ENCODE results near the gene TJP1.

Gene TJP1

DNA sequence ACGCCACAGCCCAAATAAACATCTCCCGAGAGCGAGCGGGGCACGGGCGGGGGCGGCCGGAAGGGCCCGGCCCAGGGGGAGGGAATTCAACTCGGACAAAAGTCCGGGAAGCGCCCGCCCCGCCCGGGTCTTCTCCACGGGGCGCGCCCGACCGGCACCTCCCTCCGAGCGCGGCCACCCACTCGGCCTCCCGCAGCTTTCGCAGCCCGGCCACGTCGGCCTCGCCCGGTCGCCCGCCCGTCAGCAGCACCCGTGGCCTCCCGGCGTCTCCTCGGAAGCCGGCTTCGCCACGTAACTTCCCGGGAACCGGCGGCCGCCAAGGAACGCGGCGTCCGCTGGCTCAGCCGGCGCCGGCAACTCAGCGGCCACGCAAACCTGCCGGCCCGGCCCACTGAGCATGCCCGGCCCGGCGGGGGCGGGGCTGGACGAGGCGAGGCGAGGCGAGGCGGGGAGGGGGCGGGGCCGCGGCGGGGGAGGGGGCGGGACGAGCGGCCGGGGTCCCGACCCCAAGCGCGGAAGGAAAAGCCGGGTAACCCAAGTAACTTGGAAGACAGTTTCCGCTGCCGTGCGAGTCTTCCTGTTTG is at the start of gene TJP1:
TSS of gene TJP1 (minus strand) at position 369 of the 584 bp plus-strand sequence. CDS start 440 bp downstream, outside the sequence.
- peak; percentile 11 for DNase-seq

DNA sequence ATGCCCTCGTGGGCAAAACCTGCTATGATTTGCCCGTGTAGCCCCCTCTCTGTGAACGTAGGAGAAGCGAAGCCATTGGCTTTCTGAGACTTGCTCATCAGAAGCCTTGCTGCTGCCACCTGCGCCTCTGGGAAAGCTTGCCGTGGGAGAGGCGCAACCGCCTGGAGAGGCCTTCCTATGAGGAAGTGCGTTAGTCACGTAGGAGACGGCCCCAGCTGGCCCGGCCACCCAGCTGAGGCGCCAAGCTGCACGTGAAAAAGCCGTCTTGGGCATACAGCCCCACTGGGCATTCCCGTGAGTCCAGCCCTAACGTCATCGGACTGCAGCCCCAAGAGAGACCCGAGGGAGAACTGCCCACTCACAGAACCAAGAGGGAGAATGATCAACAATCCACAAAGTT is 49.1 kb upstream of the TJP1 start:
- DNase-seq, result no peak

- no peak for DNase-seq
Observed at GRCh38 chr15:29870495-29871151, 48.4 kb upstream of the TJP1 start.

- no peak for DNase-seq
Observed at GRCh38 chr15:29867241-29868000, 45.2 kb upstream of the TJP1 start.

GRCh38 chr15:29866337-29866736 is 44.1 kb upstream of the TJP1 start:
- no peak for DNase-seq

DNA sequence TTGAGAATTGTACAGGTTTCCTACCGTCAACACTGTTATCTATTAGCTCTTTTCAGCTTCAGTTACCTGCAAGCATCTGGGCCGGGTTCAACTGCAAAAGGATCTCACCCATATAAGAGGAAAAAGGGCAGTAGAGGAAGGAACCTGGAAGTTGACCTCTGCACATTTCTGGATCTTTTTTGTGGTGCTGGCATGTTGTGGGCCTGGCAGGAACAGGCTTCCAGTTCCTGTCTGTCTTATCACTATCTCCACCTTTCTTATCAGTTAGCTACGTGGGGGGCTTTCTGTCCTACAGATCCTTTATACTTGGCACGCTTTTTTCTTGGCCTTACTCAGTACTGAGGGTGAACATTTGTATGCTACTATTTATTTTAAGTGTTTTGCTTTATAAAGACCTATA is 42.2 kb upstream of the TJP1 start:
- no peak for DNase-seq

DNA sequence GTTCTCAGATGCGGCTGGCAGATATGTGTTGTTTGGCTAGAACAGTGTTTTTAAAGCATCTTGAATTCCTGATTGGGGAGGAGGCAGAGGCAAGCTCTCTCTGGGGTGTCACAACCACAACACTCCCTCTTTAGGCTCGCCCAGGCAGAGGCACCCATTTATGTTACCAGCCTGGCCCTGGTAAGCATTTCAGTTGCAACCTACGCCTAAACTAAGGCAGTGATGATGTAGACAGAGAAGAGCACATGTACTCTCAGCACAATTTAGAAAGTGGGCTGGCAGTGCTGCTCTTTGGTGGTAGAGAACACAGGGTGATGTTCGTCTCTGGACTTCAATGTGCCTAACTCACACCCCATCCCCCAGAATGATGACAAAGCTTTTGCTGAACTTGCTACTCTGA is 41.2 kb upstream of the TJP1 start:
- no peak for DNase-seq

DNA sequence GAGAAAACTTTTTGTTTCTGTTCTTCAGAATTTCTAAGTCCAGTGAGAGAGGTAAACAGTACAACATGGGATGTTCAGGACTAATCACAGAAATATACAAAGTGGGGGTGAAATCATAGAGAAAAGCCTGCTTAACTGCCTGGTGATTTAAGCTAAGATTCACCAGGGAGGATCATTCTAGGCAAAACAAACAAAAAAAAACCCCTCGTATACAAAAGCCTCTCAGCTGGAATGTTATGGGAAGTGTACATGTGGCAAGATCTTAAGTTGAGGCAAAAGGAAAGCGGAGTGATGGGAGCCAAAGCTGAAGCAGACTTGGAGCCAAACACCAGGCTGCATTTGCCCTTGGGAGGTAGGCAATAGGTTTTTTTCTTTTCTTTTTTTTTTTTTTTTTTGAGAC is 40.0 kb upstream of the TJP1 start:
- no peak for DNase-seq

GRCh38 chr15:29860872-29861271 is 38.6 kb upstream of the TJP1 start:
- DNase-seq, result no peak

DNA sequence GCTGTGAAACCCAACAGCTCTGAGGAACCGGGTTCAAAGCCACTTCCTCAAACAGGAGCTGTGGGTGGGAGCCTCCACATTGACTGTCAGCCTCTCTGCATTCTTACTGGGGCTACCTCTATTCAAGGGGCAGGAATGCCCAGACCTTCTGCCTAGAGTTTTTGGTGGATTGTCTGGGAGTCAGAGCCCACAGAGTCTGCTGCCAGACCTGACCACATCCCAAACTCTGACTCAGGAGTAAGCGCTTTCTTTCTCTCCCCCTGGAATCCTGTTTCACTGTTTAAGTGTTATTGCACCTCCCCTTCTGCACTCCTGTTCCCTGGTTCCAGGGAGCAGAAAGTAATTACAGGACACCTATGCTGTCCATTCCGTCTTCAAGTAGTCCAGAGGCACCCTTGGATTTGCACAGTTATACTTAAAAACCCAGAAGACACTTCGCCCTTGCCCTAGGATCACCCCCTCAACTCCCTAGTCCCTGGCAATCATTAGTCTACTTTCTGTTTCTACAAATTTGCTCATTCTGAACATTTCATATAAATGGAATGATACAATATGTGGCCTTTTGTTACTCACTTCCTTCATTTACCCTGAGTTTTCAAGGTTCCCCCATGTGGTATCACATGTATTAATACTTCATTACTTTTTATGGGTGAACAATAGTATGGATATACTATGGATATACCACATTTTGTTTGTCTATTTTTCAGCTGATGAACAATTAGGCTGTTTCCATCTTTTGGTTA is 37.9 kb upstream of the TJP1 start:
- DNase-seq, result no peak

- no peak for DNase-seq
Observed at GRCh38 chr15:29859293-29859692, 37.0 kb upstream of the TJP1 start.

DNA sequence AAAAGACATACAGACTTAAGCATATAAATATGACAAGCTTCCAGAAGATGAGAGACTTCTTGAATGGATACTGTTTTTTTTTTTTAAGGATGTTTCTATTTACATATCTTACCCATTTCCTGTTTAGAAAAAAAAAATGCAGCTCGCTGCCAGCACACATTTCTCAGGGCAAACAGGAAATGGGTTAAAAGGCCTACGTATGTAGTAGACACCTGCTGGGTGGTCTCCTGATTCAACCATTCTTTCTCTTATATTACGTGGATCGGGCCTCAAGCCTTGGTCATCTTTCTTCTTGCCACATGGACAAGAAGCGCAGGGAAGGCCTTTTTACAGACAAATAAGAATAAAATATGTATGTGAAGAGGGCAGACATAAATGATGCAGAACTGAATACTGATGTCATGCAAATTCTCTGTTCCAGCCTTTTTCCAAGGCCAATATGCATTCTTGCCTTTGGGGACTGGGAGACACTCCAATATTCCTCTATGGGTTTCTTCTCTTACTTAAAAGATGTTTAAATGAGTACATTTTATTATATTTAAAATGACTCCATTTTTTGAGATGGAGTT is 35.0 kb upstream of the TJP1 start:
- DNase-seq, result no peak

DNA sequence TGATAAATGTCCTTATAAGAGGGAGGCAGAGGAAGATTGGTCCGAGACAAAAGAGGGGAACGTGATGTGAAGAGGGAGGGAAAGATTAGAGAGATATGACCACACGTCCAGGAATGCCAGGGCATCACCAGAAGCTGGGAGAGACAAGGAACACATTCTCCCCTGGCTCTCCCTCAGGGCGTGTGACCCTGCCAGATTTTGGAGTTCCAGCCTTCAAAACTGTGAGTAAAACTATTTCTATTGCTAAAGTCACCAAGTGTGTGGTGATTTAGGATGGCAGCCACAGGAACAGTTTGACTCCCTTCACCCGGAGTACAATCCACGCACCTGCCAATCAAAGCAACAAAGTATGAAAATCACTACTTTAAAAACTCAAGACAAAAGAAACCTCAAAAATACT is 32.1 kb upstream of the TJP1 start:
- DNase-seq, result no peak

GRCh38 chr15:29853211-29853987 is 31.1 kb upstream of the TJP1 start:
- no peak for DNase-seq

- DNase-seq, result no peak
Observed at GRCh38 chr15:29852201-29852600, 29.9 kb upstream of the TJP1 start.

DNA sequence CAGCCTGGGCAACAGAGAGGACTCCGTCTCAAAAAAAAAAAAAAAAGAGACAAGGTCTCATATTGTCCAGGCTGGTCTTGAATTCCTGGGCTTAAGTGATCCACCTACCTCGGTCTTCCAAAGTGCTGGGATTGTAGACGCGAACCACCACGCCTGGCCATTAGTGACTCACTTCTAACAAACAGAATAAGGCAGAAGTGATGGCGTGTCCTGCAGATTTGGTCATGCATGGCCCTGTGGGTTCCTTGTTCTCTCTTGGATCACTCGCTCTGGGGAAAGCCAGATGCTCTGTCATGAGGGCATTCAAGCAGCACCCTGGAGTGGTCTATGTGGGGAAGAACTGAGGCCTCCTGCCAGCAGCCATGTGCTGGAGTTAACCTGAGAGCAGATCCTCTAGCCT is 27.4 kb upstream of the TJP1 start:
- no peak for DNase-seq

GRCh38 chr15:29849218-29849617 is 26.9 kb upstream of the TJP1 start:
- DNase-seq, result no peak

DNA sequence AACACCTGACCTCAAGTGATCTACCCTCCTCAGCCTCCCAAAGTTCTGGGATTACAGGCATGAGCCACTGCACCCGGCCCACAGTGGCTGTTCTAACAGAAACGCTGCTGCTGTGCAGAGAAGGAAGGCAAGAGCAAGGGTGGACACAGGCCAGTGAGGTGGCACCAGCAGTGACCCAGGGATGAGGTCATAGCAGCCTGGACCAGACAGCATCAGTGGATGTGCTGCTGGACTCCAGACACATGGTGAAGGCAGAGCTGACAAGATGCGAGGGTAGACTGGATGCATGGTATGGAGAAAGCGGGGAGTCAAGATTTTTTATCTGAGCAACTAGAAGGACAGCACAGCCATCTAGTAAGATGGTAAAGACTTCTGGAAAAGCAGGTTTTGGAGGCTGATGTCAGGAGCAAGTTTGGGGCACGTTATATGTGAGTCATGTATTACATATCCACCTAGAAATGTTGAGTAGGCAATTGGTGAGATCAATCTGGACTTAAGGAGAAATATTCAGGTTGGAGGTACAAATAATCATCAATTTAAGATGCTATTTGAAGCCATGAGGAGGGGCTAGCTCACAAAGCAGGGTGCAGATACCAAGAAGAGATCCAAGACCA is 22.1 kb upstream of the TJP1 start:
- DNase-seq, result no peak

DNA sequence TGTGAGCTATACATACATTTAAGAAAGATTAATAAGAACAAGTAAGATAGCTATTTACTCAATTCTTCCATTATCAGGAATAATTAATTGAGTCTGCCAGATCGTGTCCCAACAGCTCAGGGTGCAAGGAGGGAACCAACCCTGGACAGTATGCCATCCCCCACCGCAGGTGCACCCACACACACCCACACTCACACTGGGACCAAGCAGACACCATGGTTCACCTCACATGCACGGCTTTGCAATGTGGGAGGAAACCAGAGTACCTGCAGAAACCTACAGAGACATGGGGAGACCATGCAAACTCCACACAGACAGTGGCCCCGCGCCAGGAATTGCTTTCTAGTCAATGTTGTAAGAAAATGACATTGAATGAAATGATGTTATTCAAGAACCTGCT is 20.0 kb upstream of the TJP1 start:
- no peak for DNase-seq

- no peak for DNase-seq
Observed at GRCh38 chr15:29840926-29841325, 18.7 kb upstream of the TJP1 start.

GRCh38 chr15:29840054-29840453 is 17.8 kb upstream of the TJP1 start:
- no peak for DNase-seq

Data from DMS79 treated with DMSO at 0.1 percent for 48 hours (cell line).